SK-N-SH treated with all-trans-retinoic acid at 6 μM for 48 hours (cell line): Measurements from ENCODE around the gene S100A16.

Source experiments
- CSDC2 ChIP-seq: fragments of 250-450 bp; sonication (Bioruptor Pico); IDR thresholded peaks from 2 replicates; pipeline ENCODE4 v1.5.0; 2020; ENCODE audit warnings: mild to moderate bottlenecking, moderate library complexity
- ESRRG ChIP-seq: fragments of 250-450 bp; sonication (Bioruptor Pico); IDR thresholded peaks from 2 replicates; pipeline ENCODE4 v1.6.1; 2021; ENCODE audit warnings: mild to moderate bottlenecking
- POU6F1 ChIP-seq: fragments of 250-450 bp; sonication (Bioruptor Pico); IDR thresholded peaks from 2 replicates; pipeline ENCODE4 v1.8.0; 2021; ENCODE audit warnings: low read depth, mild to moderate bottlenecking, moderate library complexity, borderline replicate concordance
- TCF4 ChIP-seq: fragments of 250-450 bp; sonication (Bioruptor Pico); IDR thresholded peaks from 2 replicates; pipeline ENCODE4 v1.8.0; 2021; ENCODE audit warnings: mild to moderate bottlenecking, moderate library complexity, borderline replicate concordance
- ZNF565 ChIP-seq: fragments of 450-650 bp; formaldehyde crosslinking; conservative IDR thresholded peaks from 2 replicates; pipeline ENCODE4 v1.5.0; 2020; ENCODE audit warnings: low read depth, mild to moderate bottlenecking, moderate library complexity
- ZNF8 ChIP-seq: fragments of 450-650 bp; formaldehyde crosslinking; IDR thresholded peaks from 2 replicates; pipeline ENCODE4 v1.5.0; 2020; ENCODE audit warnings: mild to moderate bottlenecking, moderate library complexity
- TF ChIP-seq, protein P1 (sequence below): fragments of 250-450 bp; sonication (Bioruptor Pico); IDR thresholded peaks from 2 replicates; pipeline ENCODE4 v1.5.1; 2020; ENCODE audit warnings: low read depth, mild to moderate bottlenecking, moderate library complexity

DNA sequence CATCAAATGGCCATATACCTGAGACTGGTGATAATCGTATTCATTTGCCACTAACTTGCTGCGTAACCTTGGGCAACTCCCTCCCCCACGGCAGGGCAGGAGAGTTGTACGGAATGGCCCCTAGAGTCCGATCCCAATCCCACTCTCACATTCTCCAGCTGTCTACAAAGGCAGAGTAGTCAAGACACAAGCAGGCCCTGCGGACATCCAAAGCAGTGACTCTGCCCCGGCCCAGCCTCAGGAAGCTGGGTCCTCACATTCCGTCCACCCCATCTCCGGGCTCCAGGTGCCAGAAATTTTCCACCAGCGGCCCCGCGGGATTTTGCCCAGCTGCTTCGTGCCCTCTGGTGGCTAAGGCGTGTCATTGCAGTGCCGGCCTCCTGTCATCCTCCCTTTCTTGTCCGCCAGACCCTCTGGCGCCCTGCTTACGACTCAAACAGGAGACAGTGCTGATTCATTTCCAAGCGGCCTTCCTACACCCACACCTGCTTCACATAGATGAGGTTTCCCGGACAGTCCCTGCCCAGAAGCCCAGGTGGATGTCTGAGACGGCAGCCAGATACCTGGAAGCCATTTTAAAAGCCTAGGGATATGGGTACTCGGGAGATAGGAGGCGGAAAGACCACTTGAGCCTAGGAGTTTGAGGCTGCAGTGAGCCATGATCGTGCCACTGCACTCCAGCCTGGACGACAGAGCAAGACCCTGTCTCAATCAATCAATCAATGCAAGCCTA is 44.4 kb downstream of the S100A16 start:
- no peak for TF ChIP-seq CSDC2 (CRISPR knock-in tag)
- TF ChIP-seq POU6F1: no peak
- no peak for TF ChIP-seq TCF4
- TF ChIP-seq ZNF8 (CRISPR knock-in tag): no peak
- TF ChIP-seq, protein P1, sequence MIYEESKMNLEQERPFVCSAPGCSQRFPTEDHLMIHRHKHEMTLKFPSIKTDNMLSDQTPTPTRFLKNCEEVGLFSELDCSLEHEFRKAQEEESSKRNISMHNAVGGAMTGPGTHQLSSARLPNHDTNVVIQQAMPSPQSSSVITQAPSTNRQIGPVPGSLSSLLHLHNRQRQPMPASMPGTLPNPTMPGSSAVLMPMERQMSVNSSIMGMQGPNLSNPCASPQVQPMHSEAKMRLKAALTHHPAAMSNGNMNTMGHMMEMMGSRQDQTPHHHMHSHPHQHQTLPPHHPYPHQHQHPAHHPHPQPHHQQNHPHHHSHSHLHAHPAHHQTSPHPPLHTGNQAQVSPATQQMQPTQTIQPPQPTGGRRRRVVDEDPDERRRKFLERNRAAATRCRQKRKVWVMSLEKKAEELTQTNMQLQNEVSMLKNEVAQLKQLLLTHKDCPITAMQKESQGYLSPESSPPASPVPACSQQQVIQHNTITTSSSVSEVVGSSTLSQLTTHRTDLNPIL: no peak
- TF ChIP-seq ESRRG (CRISPR knock-in tag): no peak
- TF ChIP-seq ZNF565 (CRISPR knock-in tag): no peak
